Measurements from ENCODE around the gene BACE1.
A peak's percentile ranks its signal among the peaks of the same experiment; 100 is the strongest.

Gene BACE1

DNA sequence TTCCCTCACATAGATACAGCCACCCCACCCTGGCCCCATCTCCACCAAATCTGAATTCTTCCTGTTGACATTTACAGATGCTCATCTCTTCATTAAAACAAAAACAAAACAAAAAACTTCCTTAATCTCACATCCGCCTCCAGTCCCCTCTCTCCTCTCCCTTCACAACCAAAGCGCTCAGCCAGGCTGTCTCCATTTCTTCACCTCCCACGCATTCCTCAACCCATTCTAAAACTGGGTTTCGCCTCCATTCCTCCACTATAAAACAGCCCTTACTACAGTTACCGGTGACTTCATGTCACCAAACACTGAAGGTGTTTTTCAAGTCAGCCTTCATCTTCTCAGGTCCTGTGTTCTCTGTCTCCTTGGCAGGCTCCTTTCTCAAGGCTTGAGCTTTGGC, 15.3 kb downstream of the BACE1 start:
- H3K4me1 ChIP-seq (ENCODE audit: control insufficient read depth in 1 of 2, insufficient read depth in 2 of 2, low read length in 2 of 2) = peaks cover 9 to 19% of the 10 kb centered on the region in 2 experiments
- no peak overlapping the region for H3K27ac ChIP-seq (ENCODE audit: low read depth, low read length)
- no peak overlapping the region for H2AFZ ChIP-seq (ENCODE audit: insufficient read depth, low read length, poor library complexity)
- H3K4ac ChIP-seq (ENCODE audit: low read depth, low read length) = no peak overlapping the region
- no peak overlapping the region for H2AK5ac ChIP-seq (ENCODE audit: low read length)
- no peak overlapping the region for H4K8ac ChIP-seq (ENCODE audit: low read depth, low read length)
- H3K4me2 ChIP-seq (ENCODE audit: low read length) = peak overlapping the region; percentile 17
- no peaks in the 10 kb centered on the region for H3K79me2 ChIP-seq (ENCODE audit: control insufficient read depth, insufficient read depth, low read length, poor library complexity)
- H3K23ac ChIP-seq (ENCODE audit: low read length) = no peak overlapping the region
- DNase-seq = no peak
- H3K4me3 ChIP-seq (ENCODE audit: low read depth, low read length) = no peak overlapping the region
- WGBS (ENCODE audit: extremely low coverage, insufficient coverage, insufficient read length) = 100% methylated on average over 4 of the region's 5 CpGs
- H4K12ac ChIP-seq (ENCODE audit: low read depth, low read length) = no peak overlapping the region
- no peak overlapping the region for H2BK120ac ChIP-seq (ENCODE audit: insufficient read depth, low read length, poor library complexity)
- H2BK12ac ChIP-seq (ENCODE audit: low read length) = no peak overlapping the region
- H3K79me1 ChIP-seq (ENCODE audit: low read length) = peaks cover 5% of the 10 kb centered on the region
- no peaks in the 10 kb centered on the region for H3K27me3 ChIP-seq (ENCODE audit: insufficient read depth, low read length)
- H4K91ac ChIP-seq (ENCODE audit: low read depth, low read length) = no peak overlapping the region
- no peak overlapping the region for H3K9ac ChIP-seq (ENCODE audit: low read length)
- H3K18ac ChIP-seq (ENCODE audit: low read length) = no peak overlapping the region
- H3K14ac ChIP-seq (ENCODE audit: low read length) = no peak overlapping the region
- H2BK5ac ChIP-seq (ENCODE audit: low read depth, low read length, poor library complexity) = no peak overlapping the region
- H3K36me3 ChIP-seq (ENCODE audit: control insufficient read depth in 1 of 2, insufficient read depth in 2 of 2, low read length in 2 of 2) = peaks cover 0 to 2% of the 10 kb centered on the region in 2 experiments
- no peaks in the 10 kb centered on the region for H3K9me3 ChIP-seq (ENCODE audit: insufficient read depth, low read depth, low read length)

DNA sequence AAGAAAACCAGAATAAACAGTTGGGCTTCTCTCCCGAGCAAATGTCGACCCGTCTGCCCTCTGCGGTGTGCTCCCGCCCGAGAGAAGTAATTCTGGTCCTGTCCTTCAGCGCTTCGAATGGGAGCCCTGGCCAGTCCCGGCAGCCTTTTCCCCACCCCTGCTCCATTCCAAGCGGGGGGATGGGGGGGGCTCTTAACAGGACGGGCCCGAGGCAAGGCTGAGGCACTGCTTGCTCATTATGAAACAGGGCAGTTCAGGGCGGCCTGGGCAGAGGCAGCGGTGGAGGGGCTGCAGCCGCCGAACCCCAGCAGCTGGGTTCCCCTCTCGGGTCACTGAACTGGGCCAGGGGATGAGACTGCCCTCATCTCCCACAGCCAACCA, 15.8 kb downstream of the BACE1 start:
- Histone ChIP-seq H3K36me3 (ENCODE audit: control insufficient read depth in 1 of 2, insufficient read depth in 2 of 2, low read length in 2 of 2) (peaks cover 0 to 4% of the 10 kb centered on the region in 2 experiments), H3K27me3 (ENCODE audit: insufficient read depth, low read length) (no peaks in the 10 kb centered on the region), H3K14ac (ENCODE audit: low read length) (no peak overlapping the region), H3K4ac (ENCODE audit: low read depth, low read length) (no peak overlapping the region), H2AFZ (ENCODE audit: insufficient read depth, low read length, poor library complexity) (no peak overlapping the region), H3K9me3 (ENCODE audit: insufficient read depth, low read depth, low read length) (no peaks in the 10 kb centered on the region), H3K4me2 (ENCODE audit: low read length) (peak overlapping the region; percentile 17), H3K9ac (ENCODE audit: low read length) (no peak overlapping the region), H3K4me1 (ENCODE audit: control insufficient read depth in 1 of 2, insufficient read depth in 2 of 2, low read length in 2 of 2) (peaks cover 9 to 19% of the 10 kb centered on the region in 2 experiments), H3K23ac (ENCODE audit: low read length) (no peak overlapping the region), H2AK5ac (ENCODE audit: low read length) (no peak overlapping the region), H3K27ac (ENCODE audit: low read depth, low read length) (no peak overlapping the region), H3K4me3 (ENCODE audit: low read depth, low read length) (no peak overlapping the region), H2BK120ac (ENCODE audit: insufficient read depth, low read length, poor library complexity) (no peak overlapping the region), H4K91ac (ENCODE audit: low read depth, low read length) (no peak overlapping the region), H2BK12ac (ENCODE audit: low read length) (no peak overlapping the region), H3K79me2 (ENCODE audit: control insufficient read depth, insufficient read depth, low read length, poor library complexity) (no peaks in the 10 kb centered on the region), H2BK5ac (ENCODE audit: low read depth, low read length, poor library complexity) (no peak overlapping the region), H4K8ac (ENCODE audit: low read depth, low read length) (no peak overlapping the region), H3K18ac (ENCODE audit: low read length) (no peak overlapping the region), H3K79me1 (ENCODE audit: low read length) (peaks cover 5% of the 10 kb centered on the region), H4K12ac (ENCODE audit: low read depth, low read length) (no peak overlapping the region)
- no CpG with 5 or more reads among the region's 17 CpGs for WGBS (ENCODE audit: extremely low coverage, insufficient coverage, insufficient read length)
- no peak for DNase-seq

DNA sequence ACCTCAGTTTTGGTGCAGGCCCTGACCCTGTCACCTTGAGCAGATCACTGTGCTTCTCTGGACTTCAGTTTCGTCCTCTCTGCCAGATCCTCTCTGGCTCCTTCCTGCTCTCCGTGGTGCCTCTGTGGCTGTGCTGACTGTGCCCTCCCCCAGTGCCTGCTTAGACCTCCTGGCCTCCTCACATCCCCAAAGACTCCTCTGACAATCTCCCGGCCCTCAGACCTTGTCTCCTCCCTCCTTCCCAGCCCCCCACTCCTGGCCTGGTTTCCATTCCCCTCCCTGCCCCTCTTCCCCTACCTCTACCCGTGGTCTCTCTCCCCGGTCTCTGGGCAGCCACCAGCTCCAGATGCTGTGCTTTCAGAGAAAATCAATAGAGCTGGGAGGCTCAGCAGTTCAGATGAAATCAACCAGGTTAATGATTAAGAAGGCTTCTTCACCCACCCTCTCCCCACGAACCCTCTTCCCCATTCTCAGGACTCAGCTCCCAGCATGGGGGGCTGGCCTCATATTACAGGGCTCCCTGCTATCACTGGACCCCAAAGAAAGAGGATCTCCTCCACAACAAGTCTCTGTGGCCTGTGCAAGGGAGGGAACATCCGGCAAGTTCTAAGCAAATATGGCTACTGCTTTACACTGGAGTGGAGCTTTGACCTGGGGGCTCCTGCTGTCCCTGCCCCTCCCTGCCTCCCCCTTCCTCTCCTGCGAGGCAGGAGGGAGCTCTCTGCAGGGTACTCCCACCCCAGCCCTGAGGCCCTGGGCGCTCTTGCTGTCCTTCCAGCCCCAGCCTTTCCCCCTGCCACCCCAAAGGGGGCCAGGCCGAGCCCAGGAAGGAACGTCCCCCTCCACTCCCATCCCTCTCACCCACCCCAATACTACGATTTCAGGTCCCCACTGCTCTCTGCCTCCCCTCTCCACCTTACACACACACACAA, 16.4 kb downstream of the BACE1 start:
- H4K8ac ChIP-seq (ENCODE audit: low read depth, low read length) = peak overlapping the region; percentile 11
- H3K27me3 ChIP-seq (ENCODE audit: insufficient read depth, low read length) = no peaks in the 10 kb centered on the region
- H4K12ac ChIP-seq (ENCODE audit: low read depth, low read length) = no peak overlapping the region
- H3K14ac ChIP-seq (ENCODE audit: low read length) = peak overlapping the region; percentile 13
- DNase-seq = no peak
- H2BK5ac ChIP-seq (ENCODE audit: low read depth, low read length, poor library complexity) = no peak overlapping the region
- H2AFZ ChIP-seq (ENCODE audit: insufficient read depth, low read length, poor library complexity) = peak overlapping the region; percentile 20
- WGBS (ENCODE audit: extremely low coverage, insufficient coverage, insufficient read length) = no CpG with 5 or more reads among the region's 12 CpGs
- H3K79me1 ChIP-seq (ENCODE audit: low read length) = peaks cover 5% of the 10 kb centered on the region
- H3K27ac ChIP-seq (ENCODE audit: low read depth, low read length) = peak overlapping the region; percentile 22
- H3K9ac ChIP-seq (ENCODE audit: low read length) = no peak overlapping the region
- no peak overlapping the region for H3K4me3 ChIP-seq (ENCODE audit: low read depth, low read length)
- peaks cover 2% of the 10 kb centered on the region for H3K9me3 ChIP-seq (ENCODE audit: insufficient read depth, low read depth, low read length)
- H4K91ac ChIP-seq (ENCODE audit: low read depth, low read length) = peak overlapping the region; percentile 57
- peak overlapping the region; percentile 27 for H2BK120ac ChIP-seq (ENCODE audit: insufficient read depth, low read length, poor library complexity)
- no peaks in the 10 kb centered on the region for H3K79me2 ChIP-seq (ENCODE audit: control insufficient read depth, insufficient read depth, low read length, poor library complexity)
- H3K4me1 ChIP-seq (ENCODE audit: control insufficient read depth in 1 of 2, insufficient read depth in 2 of 2, low read length in 2 of 2) = peaks cover 9 to 19% of the 10 kb centered on the region in 2 experiments
- peak overlapping the region; percentile 8 for H2AK5ac ChIP-seq (ENCODE audit: low read length)
- peaks cover 0 to 6% of the 10 kb centered on the region in 2 experiments for H3K36me3 ChIP-seq (ENCODE audit: control insufficient read depth in 1 of 2, insufficient read depth in 2 of 2, low read length in 2 of 2)
- H3K23ac ChIP-seq (ENCODE audit: low read length) = no peak overlapping the region
- H3K4ac ChIP-seq (ENCODE audit: low read depth, low read length) = peak overlapping the region; percentile 9
- peak overlapping the region; percentile 28 for H2BK12ac ChIP-seq (ENCODE audit: low read length)
- H3K4me2 ChIP-seq (ENCODE audit: low read length) = no peak overlapping the region
- no peak overlapping the region for H3K18ac ChIP-seq (ENCODE audit: low read length)

DNA sequence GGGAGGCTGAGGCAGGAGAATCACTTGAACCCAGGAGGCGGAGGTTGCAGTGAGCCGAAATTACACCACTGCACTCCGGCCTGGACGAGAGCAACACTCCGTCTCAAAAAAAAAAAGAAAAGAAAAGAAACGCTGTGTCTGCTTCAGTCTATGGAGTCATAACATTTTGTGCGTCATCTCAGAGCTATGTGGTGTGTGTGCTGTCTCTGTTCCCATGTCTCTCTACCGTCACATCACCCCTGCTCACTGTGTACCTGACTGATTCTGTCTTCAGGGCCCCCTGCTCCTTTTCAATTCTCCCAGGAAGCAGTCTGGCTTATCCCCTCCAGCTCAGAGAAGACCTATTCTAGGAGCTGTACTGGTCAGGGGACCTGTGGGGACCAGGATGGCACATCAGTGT, 17.9 kb downstream of the BACE1 start:
- H3K18ac ChIP-seq (ENCODE audit: low read length) = no peak overlapping the region
- H3K14ac ChIP-seq (ENCODE audit: low read length) = no peak overlapping the region
- H4K12ac ChIP-seq (ENCODE audit: low read depth, low read length) = no peak overlapping the region
- H2AFZ ChIP-seq (ENCODE audit: insufficient read depth, low read length, poor library complexity) = no peak overlapping the region
- H3K9me3 ChIP-seq (ENCODE audit: insufficient read depth, low read depth, low read length) = peaks cover 2% of the 10 kb centered on the region
- H3K27ac ChIP-seq (ENCODE audit: low read depth, low read length) = no peak overlapping the region
- no peak overlapping the region for H4K91ac ChIP-seq (ENCODE audit: low read depth, low read length)
- no peak overlapping the region for H3K4me3 ChIP-seq (ENCODE audit: low read depth, low read length)
- H2BK120ac ChIP-seq (ENCODE audit: insufficient read depth, low read length, poor library complexity) = no peak overlapping the region
- H3K27me3 ChIP-seq (ENCODE audit: insufficient read depth, low read length) = no peaks in the 10 kb centered on the region
- no peak overlapping the region for H3K4ac ChIP-seq (ENCODE audit: low read depth, low read length)
- peak in 1 of 2 donors; percentile 31 for DNase-seq
- peaks cover 0 to 6% of the 10 kb centered on the region in 2 experiments for H3K36me3 ChIP-seq (ENCODE audit: control insufficient read depth in 1 of 2, insufficient read depth in 2 of 2, low read length in 2 of 2)
- no peak overlapping the region for H3K4me2 ChIP-seq (ENCODE audit: low read length)
- no peak overlapping the region for H3K9ac ChIP-seq (ENCODE audit: low read length)
- no CpG with 5 or more reads among the region's 8 CpGs for WGBS (ENCODE audit: extremely low coverage, insufficient coverage, insufficient read length)
- peaks cover 5% of the 10 kb centered on the region for H3K79me1 ChIP-seq (ENCODE audit: low read length)
- H2BK12ac ChIP-seq (ENCODE audit: low read length) = no peak overlapping the region
- no peak overlapping the region for H2BK5ac ChIP-seq (ENCODE audit: low read depth, low read length, poor library complexity)
- no peak overlapping the region for H2AK5ac ChIP-seq (ENCODE audit: low read length)
- H3K79me2 ChIP-seq (ENCODE audit: control insufficient read depth, insufficient read depth, low read length, poor library complexity) = no peaks in the 10 kb centered on the region
- no peak overlapping the region for H3K23ac ChIP-seq (ENCODE audit: low read length)
- peaks cover 9 to 20% of the 10 kb centered on the region in 2 experiments for H3K4me1 ChIP-seq (ENCODE audit: control insufficient read depth in 1 of 2, insufficient read depth in 2 of 2, low read length in 2 of 2)
- H4K8ac ChIP-seq (ENCODE audit: low read depth, low read length) = no peak overlapping the region

All from trophoblast cell (in vitro differentiated cells and primary cell).